Fibroblast of mammary gland (primary cell): ENCODE data around the gene CAMK2A.

Experiments used
- DNase-seq: peaks from one replicate; pipeline ENCODE4 v3.0.0-alpha.2; 2010; ENCODE audit warnings: low read depth
- H3K4me3 ChIP-seq: 2 replicates; pipeline ENCODE4 v1.5.1; 2011; ENCODE audit warnings: low read depth, mild to moderate bottlenecking, low read length, moderate library complexity; ENCODE audit not compliant: control insufficient read depth
- TF ChIP-seq, protein P1 (sequence below): conservative IDR thresholded peaks from 2 replicates; pipeline ENCODE4 v1.5.1; 2011; ENCODE audit warnings: low read depth, low read length, inconsistent platforms; ENCODE audit not compliant: control insufficient read depth, insufficient read depth

Gene CAMK2A

GRCh38 chr5:150206779-150207115, 82.8 kb downstream of the CAMK2A start:
- TF ChIP-seq, protein P1, sequence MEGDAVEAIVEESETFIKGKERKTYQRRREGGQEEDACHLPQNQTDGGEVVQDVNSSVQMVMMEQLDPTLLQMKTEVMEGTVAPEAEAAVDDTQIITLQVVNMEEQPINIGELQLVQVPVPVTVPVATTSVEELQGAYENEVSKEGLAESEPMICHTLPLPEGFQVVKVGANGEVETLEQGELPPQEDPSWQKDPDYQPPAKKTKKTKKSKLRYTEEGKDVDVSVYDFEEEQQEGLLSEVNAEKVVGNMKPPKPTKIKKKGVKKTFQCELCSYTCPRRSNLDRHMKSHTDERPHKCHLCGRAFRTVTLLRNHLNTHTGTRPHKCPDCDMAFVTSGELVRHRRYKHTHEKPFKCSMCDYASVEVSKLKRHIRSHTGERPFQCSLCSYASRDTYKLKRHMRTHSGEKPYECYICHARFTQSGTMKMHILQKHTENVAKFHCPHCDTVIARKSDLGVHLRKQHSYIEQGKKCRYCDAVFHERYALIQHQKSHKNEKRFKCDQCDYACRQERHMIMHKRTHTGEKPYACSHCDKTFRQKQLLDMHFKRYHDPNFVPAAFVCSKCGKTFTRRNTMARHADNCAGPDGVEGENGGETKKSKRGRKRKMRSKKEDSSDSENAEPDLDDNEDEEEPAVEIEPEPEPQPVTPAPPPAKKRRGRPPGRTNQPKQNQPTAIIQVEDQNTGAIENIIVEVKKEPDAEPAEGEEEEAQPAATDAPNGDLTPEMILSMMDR: no peak
- no peak overlapping the region for H3K4me3 ChIP-seq
- no peak for DNase-seq

DNA sequence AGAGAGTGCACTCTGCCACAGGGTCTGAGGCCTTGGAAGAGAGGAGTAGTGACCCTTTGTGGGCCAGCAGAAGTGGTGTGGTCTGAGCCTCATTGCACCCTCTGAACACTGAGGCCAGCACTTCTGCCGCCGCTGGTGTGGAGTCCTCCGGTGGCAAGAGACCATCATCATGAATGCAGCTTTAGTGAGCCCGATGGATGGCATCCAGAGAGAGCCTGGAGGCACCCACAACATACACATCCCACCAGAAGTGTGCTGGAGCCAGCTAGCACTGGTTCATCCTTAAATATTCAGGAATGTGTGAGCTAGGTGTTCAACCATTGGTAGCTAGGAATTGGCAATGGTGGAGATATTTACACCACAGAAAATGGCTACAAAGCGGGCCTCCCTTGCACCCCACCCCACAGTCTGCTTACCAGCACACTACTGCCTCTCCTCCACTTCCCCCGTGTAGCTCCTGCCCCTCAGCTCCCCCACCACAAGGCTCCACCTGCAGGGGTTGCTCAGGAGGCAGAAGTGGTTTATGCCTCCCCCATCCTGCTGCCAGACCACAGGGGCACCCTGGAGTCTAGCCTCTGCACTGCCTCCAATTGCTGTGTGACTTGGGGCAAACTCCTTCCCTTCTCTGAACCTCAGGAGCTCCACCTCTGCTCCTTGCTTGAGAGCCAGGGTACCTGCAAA, 83.3 kb downstream of the CAMK2A start:
- DNase-seq: no peak
- TF ChIP-seq, protein P1: no peak

DNA sequence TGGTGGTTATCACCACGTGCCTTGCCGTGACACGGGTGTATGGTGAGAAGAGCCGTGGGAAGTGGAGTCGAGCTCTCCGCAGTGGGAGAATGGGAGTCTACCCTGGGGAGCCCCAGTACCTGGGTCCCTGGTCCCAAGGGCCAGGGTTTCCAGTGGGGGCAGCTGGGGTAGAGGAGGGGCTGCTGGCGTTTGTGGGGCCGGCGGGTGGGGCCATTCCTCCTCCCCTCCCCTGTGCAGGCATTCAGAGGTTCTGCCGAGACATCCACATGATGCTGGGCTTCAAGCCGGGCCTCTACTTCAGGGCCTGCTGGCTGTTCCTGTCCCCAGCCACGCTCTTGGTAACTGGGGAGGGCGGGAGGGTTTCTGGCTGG, 85.0 kb downstream of the CAMK2A start:
- no peak overlapping the region for H3K4me3 ChIP-seq
- TF ChIP-seq, protein P1: no peak
- no peak for DNase-seq

More for the DNA sequence above, 83.3 kb downstream of the CAMK2A start:
- H3K4me3 ChIP-seq: no peak overlapping the region

DNA sequence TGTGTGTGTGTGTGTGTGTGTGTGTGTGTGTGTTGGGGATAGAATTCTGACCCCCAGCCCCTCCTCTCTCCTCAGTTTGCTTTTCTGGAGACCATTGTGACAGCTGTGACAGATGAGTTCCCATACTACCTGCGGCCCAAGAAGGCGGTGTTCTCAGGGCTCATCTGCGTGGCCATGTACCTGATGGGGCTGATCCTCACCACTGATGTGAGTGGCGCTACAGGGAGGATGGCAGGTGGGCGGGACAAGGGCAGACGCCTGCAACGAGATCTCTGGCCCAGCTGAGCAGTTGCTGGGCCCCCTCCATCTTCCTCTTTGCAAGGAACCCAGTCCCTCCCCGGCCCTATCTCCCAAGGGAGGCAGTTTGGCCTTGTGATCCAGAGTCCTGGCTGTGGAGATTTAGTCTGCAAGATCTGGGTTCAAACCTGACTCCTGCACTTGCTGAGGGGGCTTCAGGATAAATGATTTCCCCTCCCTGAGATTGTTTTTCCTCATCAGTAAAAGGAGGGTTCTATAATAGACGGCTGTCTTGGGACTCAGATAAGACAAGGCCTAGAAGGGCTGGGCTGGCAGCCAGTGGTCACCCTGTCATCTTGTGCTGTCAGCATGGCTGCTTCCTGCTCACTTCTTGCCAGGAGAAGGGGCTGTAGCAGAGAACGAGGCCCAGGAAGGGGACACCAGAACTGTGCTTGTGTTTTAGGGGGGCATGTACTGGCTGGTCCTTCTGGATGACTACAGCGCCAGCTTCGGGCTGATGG, 85.6 kb downstream of the CAMK2A start:
- H3K4me3 ChIP-seq: no peak overlapping the region
- DNase-seq: no peak
- TF ChIP-seq, protein P1: no peak

DNA sequence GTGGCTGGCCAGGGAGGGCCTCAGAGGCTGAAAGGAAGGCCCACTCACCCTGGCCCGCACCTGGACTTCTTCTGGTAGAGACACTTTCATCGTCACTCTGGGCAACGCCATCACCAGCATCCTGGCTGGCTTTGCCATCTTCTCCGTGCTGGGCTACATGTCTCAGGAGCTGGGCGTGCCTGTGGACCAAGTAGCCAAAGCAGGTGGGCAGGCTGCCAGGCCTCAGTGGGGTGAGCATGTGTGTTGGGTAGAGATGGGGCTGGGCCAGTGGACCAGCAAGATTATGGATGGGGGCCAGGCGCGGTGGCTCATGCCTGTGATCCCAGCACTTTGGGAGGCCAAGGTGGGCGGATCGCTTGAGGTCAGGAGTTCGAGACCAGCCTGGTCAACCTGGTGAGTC, 87.1 kb downstream of the CAMK2A start:
- DNase-seq: no peak
- H3K4me3 ChIP-seq: no peak overlapping the region
- TF ChIP-seq, protein P1: no peak

GRCh38 chr5:150197476-150197875, 92.1 kb downstream of the CAMK2A start:
- DNase-seq: no peak
- H3K4me3 ChIP-seq: no peak overlapping the region
- TF ChIP-seq, protein P1: no peak
